ENCODE measurements around the gene ST7.

Gene ST7

GRCh38 chr7:117008886-117009531 lies 55.7 kb downstream of the ST7 start:
- DNase-seq (ENCODE audit: low read depth): no peak

GRCh38 chr7:117009705-117010361 lies 56.5 kb downstream of the ST7 start:
- no peak for DNase-seq (ENCODE audit: low read depth)

- DNase-seq (ENCODE audit: low read depth): no peak
Measured at GRCh38 chr7:117010375-117011133, 57.3 kb downstream of the ST7 start.

GRCh38 chr7:117011419-117012260 lies 58.3 kb downstream of the ST7 start:
- no peak for DNase-seq (ENCODE audit: low read depth)

- no peak for DNase-seq (ENCODE audit: low read depth)
Measured at GRCh38 chr7:117012284-117012683, 59.0 kb downstream of the ST7 start.

- no peak for DNase-seq (ENCODE audit: low read depth)
Measured at GRCh38 chr7:117012696-117013095, 59.4 kb downstream of the ST7 start.

GRCh38 chr7:117014099-117014656 lies 60.9 kb downstream of the ST7 start:
- no peak for DNase-seq (ENCODE audit: low read depth)

GRCh38 chr7:117014673-117015133 lies 61.4 kb downstream of the ST7 start:
- DNase-seq (ENCODE audit: low read depth): no peak

GRCh38 chr7:117015258-117016184 lies 62.2 kb downstream of the ST7 start:
- DNase-seq (ENCODE audit: low read depth): no peak

GRCh38 chr7:117017017-117017451 lies 63.7 kb downstream of the ST7 start:
- DNase-seq (ENCODE audit: low read depth): no peak

- no peak for DNase-seq (ENCODE audit: low read depth)
Measured at GRCh38 chr7:117017702-117018266, 64.5 kb downstream of the ST7 start.

GRCh38 chr7:117018713-117019112 lies 65.4 kb downstream of the ST7 start:
- no peak for DNase-seq (ENCODE audit: low read depth)

- no peak for DNase-seq (ENCODE audit: low read depth)
Measured at GRCh38 chr7:117019287-117019686, 66.0 kb downstream of the ST7 start.

GRCh38 chr7:117019786-117020590 lies 66.7 kb downstream of the ST7 start:
- no peak for DNase-seq (ENCODE audit: low read depth)

GRCh38 chr7:117020591-117020973 lies 67.3 kb downstream of the ST7 start:
- DNase-seq (ENCODE audit: low read depth): no peak

GRCh38 chr7:117021366-117021765 lies 68.1 kb downstream of the ST7 start:
- DNase-seq (ENCODE audit: low read depth): no peak

GRCh38 chr7:117021986-117022385 lies 68.7 kb downstream of the ST7 start:
- DNase-seq (ENCODE audit: low read depth): no peak

GRCh38 chr7:117023325-117023854 lies 70.1 kb downstream of the ST7 start:
- no peak for DNase-seq (ENCODE audit: low read depth)

GRCh38 chr7:117024811-117025210 lies 71.5 kb downstream of the ST7 start:
- no peak for DNase-seq (ENCODE audit: low read depth)
